Colonic mucosa (tissue), 4 donors: Measurements from ENCODE around the gene IFITM5. TPM values are rescaled to one million over a fixed set of nuclear protein-coding genes. Genes with fewer than 3 reads are reported as not detected.
"Not testable (repeated sequence)": the region's sequence is repeated elsewhere in the genome, so short reads cannot be mapped to it uniquely, and the experiment has no call there.

Source experiments
- DNase-seq: peaks from one replicate; pipeline ENCODE4 v3.0.0-alpha.2; 2020
- H3K27ac ChIP-seq: fragments of 200-600 bp; one replicate; pipeline ENCODE4 v1.8.0; 2021
- H3K27me3 ChIP-seq: fragments of 200-600 bp; one replicate; pipeline ENCODE4 v1.8.0; 2021
- H3K36me3 ChIP-seq: fragments of 200-600 bp; one replicate; pipeline ENCODE4 v1.8.0; 2021
- H3K4me1 ChIP-seq: fragments of 200-600 bp; one replicate; pipeline ENCODE4 v1.8.0; 2021; ENCODE audit warnings: mild to moderate bottlenecking
- H3K4me3 ChIP-seq: fragments of 200-600 bp; one replicate; pipeline ENCODE4 v1.8.0; 2021
- H3K9ac ChIP-seq, 2 donors: one replicate each; pipeline ENCODE4 v1.7.0; 2013; ENCODE audit warnings: control low read depth in 2 of 2, low read depth in 2 of 2, low read length in 2 of 2
- H3K9me3 ChIP-seq: fragments of 200-600 bp; one replicate; pipeline ENCODE4 v1.8.0; 2021
- CTCF ChIP-seq: fragments of 200-600 bp; IDR thresholded peaks from one replicate; pipeline ENCODE4 v1.8.0; 2022; ENCODE audit warnings: antibody characterized with exemption, mild to moderate bottlenecking
- intact Hi-C: fragments of 100-400 bp; cut with DNase I; formaldehyde crosslinking; loops from one replicate; pipeline ENCODE4 v1.14.1; 2022
- total RNA-seq, 2 donors: library from RNA; stranded (reverse); fragmentation: NEBNext Ultra II Directional in 1 of 2; extraction: Animal tissue kit (Norgen Biotek cat#: 25700) in 1 of 2; gene quantifications; one replicate each; pipeline ENCODE4 v1.2.1, GENCODE V29; 2021
- donor health status: healthy.
- donor health status: DM: no; HTN: no; CAD: no.
- donor health status: DM: no; HTN: no; CAD: no.

Gene IFITM5
- total RNA-seq, 2 donors from 2014 or later: not detected

GRCh38 chr11:328012-328411, 28.7 kb upstream of the IFITM5 start:
- no peak overlapping the region for H3K9ac ChIP-seq
- TF ChIP-seq CTCF: no peak
- no peaks in the 10 kb centered on the region for H3K36me3 ChIP-seq
- no peak overlapping the region for H3K4me3 ChIP-seq
- H3K27me3 ChIP-seq: no peaks in the 10 kb centered on the region
- H3K27ac ChIP-seq: no peak overlapping the region
- intact Hi-C loops: no loop called here
- H3K9me3 ChIP-seq: no peaks in the 10 kb centered on the region
- H3K4me1 ChIP-seq: peaks cover 5% of the 10 kb centered on the region
- DNase-seq: no peak

GRCh38 chr11:327581-327923, 28.2 kb upstream of the IFITM5 start:
- Histone ChIP-seq H3K9ac (peak overlapping the region; percentile 58 to 64), H3K27me3 (no peaks in the 10 kb centered on the region), H3K27ac (peak overlapping the region; percentile 69), H3K4me1 (peaks cover 5% of the 10 kb centered on the region), H3K9me3 (no peaks in the 10 kb centered on the region), H3K36me3 (no peaks in the 10 kb centered on the region), H3K4me3 (no peak overlapping the region)
- DNase-seq: no peak
- intact Hi-C loops: no loop called here
- TF ChIP-seq CTCF: no peak

- no peak for TF ChIP-seq CTCF
- peak overlapping the region; percentile 69 for H3K27ac ChIP-seq
- no peak overlapping the region for H3K4me3 ChIP-seq
- peak overlapping the region; percentile 58 to 64 for H3K9ac ChIP-seq
- H3K4me1 ChIP-seq: peaks cover 5% of the 10 kb centered on the region
- no peaks in the 10 kb centered on the region for H3K36me3 ChIP-seq
- H3K9me3 ChIP-seq: no peaks in the 10 kb centered on the region
- peak; percentile 73 for DNase-seq
- H3K27me3 ChIP-seq: no peaks in the 10 kb centered on the region
- intact Hi-C loops: no loop called here
Observed at GRCh38 chr11:326842-327580, 27.7 kb upstream of the IFITM5 start.

- Histone ChIP-seq H3K9me3 (no peaks in the 10 kb centered on the region), H3K36me3 (no peaks in the 10 kb centered on the region), H3K4me1 (peaks cover 5% of the 10 kb centered on the region), H3K4me3 (no peak overlapping the region), H3K9ac (peak overlapping the region in 1 of 2 donors; percentile 64), H3K27ac (peak overlapping the region; percentile 69), H3K27me3 (no peaks in the 10 kb centered on the region)
- no peak for TF ChIP-seq CTCF
- DNase-seq: no peak
- intact Hi-C loops: no loop called here
Observed at GRCh38 chr11:326592-326841, 27.2 kb upstream of the IFITM5 start.

- intact Hi-C loops: no loop called here
- Histone ChIP-seq H3K27ac (peak overlapping the region; percentile 69), H3K9ac (peak overlapping the region in 1 of 2 donors; percentile 64), H3K4me3 (no peak overlapping the region), H3K4me1 (peaks cover 5% of the 10 kb centered on the region), H3K36me3 (no peaks in the 10 kb centered on the region), H3K27me3 (no peaks in the 10 kb centered on the region), H3K9me3 (no peaks in the 10 kb centered on the region)
- no peak for DNase-seq
- TF ChIP-seq CTCF: no peak
Observed at GRCh38 chr11:325796-326591, 26.7 kb upstream of the IFITM5 start.

GRCh38 chr11:324593-325517, 25.5 kb upstream of the IFITM5 start:
- DNase-seq, H3K9me3 ChIP-seq, intact Hi-C loops, H3K4me1 ChIP-seq, H3K27ac ChIP-seq, H3K36me3 ChIP-seq, H3K27me3 ChIP-seq, H3K4me3 ChIP-seq: not testable (repeated sequence)
- H3K9ac ChIP-seq: peak overlapping the region in 1 of 2 donors; percentile 19
